H1 (cell line): ENCODE measurements around the gene DDX31. TPM values are rescaled to one million over a fixed set of nuclear protein-coding genes. Genes with fewer than 3 reads are reported as not detected.

ENCODE experiments used
- CTCF ChIA-PET: fragments of 300-600 bp; sonication (Branson Sonifier 250); formaldehyde crosslinking; loops from one replicate; lab custom pipeline; 2021; ENCODE audit not compliant: partially characterized antibody; lab: Charles Lee
- POLR2A ChIA-PET: fragments of 300-600 bp; sonication (Branson Sonifier 250); formaldehyde crosslinking; loops from one replicate; lab custom pipeline; 2021; ENCODE audit warnings: inconsistent platforms; ENCODE audit not compliant: partially characterized antibody; lab: Charles Lee
- DNase-seq, 2 experiments: peaks; one replicate each; pipeline versions ENCODE4 v3.0.0 to v3.0.0-alpha.2; 2010 to 2022; ENCODE audit warnings: low spot score in 2 of 2, low read depth in 1 of 2, mixed read lengths in 1 of 2
- FAIRE-seq: peaks from 2 replicates; lab custom pipeline; 2011; peaks lifted over from hg19 to GRCh38; lab: Jason Lieb, UNC
- H2AFZ ChIP-seq: 2 replicates; pipeline ENCODE4 v1.8.1; 2012; ENCODE audit warnings: low read length, inconsistent platforms
- H2AK5ac ChIP-seq: 2 replicates; pipeline ENCODE4 v1.6.1; 2013; ENCODE audit warnings: low read depth, low read length
- H2BK120ac ChIP-seq: replicated peaks from 2 replicates; pipeline ENCODE3; 2013; ENCODE audit warnings: low read depth, low read length, inconsistent platforms
- H2BK12ac ChIP-seq: 2 replicates; pipeline ENCODE4 v1.6.1; 2013; ENCODE audit warnings: low read depth, low read length
- H2BK15ac ChIP-seq: 2 replicates; pipeline ENCODE4 v1.6.1; 2013; ENCODE audit warnings: low read length
- H2BK20ac ChIP-seq: 2 replicates; pipeline ENCODE4 v1.6.1; 2013; ENCODE audit warnings: low read length
- H2BK5ac ChIP-seq: 2 replicates; pipeline ENCODE4 v1.6.1; 2013; ENCODE audit warnings: low read depth, low read length
- H3K14ac ChIP-seq: 2 replicates; pipeline ENCODE4 v1.6.1; 2013; ENCODE audit warnings: inconsistent platforms; ENCODE audit not compliant: insufficient read length
- H3K18ac ChIP-seq: 2 replicates; pipeline ENCODE4 v1.6.1; 2013; ENCODE audit warnings: low read length; ENCODE audit errors: extremely low read depth
- H3K23ac ChIP-seq: 2 replicates; pipeline ENCODE4 v1.6.1; 2013; ENCODE audit warnings: inconsistent platforms; ENCODE audit not compliant: insufficient read length
- H3K23me2 ChIP-seq: 2 replicates; pipeline ENCODE4 v1.6.1; 2013; ENCODE audit warnings: low read depth, low read length
- H3K27ac ChIP-seq: 2 replicates; pipeline ENCODE4 v1.6.1; 2011; ENCODE audit warnings: low read depth, low read length, inconsistent platforms
- H3K27me3 ChIP-seq, 4 experiments: replicated peaks in 1 of 4; 1 replicate in 1 of 4; 2 replicates in 3 of 4; pipeline versions ENCODE4 v1.6.1 to v1.8.1; 2011 to 2013; ENCODE audit warnings: low read length in 3 of 4, mild to moderate bottlenecking in 3 of 4, inconsistent platforms in 2 of 4, mixed read lengths in 2 of 4, moderate library complexity in 1 of 4; ENCODE audit not compliant: control insufficient read depth in 3 of 4, insufficient read depth in 3 of 4; ENCODE audit errors: extremely low read depth in 1 of 4
- H3K36me3 ChIP-seq, 4 experiments: 2 replicates each; pipeline versions ENCODE4 v1.6.1 to v1.8.1; 2011 to 2013; ENCODE audit warnings: mild to moderate bottlenecking in 4 of 4, low read length in 3 of 4, moderate library complexity in 2 of 4, control low read depth in 1 of 4, inconsistent platforms in 1 of 4; ENCODE audit not compliant: insufficient read depth in 4 of 4, control insufficient read depth in 2 of 4
- H3K4ac ChIP-seq: replicated peaks from 2 replicates; pipeline ENCODE3; 2013; ENCODE audit warnings: low read length, low read depth, mixed read lengths, inconsistent platforms; ENCODE audit not compliant: insufficient read length
- H3K4me1 ChIP-seq, 4 experiments: replicated peaks in 1 of 4; 1 replicate in 1 of 4; 2 replicates in 3 of 4; pipeline versions ENCODE4 v1.6.1 to v1.8.1; 2011 to 2013; ENCODE audit warnings: low read length in 3 of 4, inconsistent platforms in 2 of 4, mixed read lengths in 1 of 4; ENCODE audit not compliant: insufficient read depth in 4 of 4, control insufficient read depth in 3 of 4
- H3K4me2 ChIP-seq, 2 experiments: 2 replicates each; pipeline versions ENCODE4 v1.6.1 to v1.8.1; 2011 to 2013; ENCODE audit warnings: low read depth in 2 of 2, low read length in 2 of 2, control low read depth in 1 of 2, inconsistent platforms in 1 of 2, mild to moderate bottlenecking in 1 of 2; ENCODE audit not compliant: insufficient read depth in 1 of 2
- H3K4me3 ChIP-seq, 4 experiments: fragments of 200-600, 300-600 bp in 1 of 4; sonication (generic), shearing (Covaris generic), sonication (Bioruptor Twin) in 1 of 4; 2 replicates each; pipeline versions ENCODE4 v1.5.1 to v1.8.1; 2011 to 2016; ENCODE audit warnings: low read length in 4 of 4, low read depth in 3 of 4, control low read depth in 2 of 4, inconsistent platforms in 2 of 4, mild to moderate bottlenecking in 2 of 4, mixed read lengths in 1 of 4, moderate library complexity in 1 of 4; ENCODE audit not compliant: insufficient read depth in 2 of 4; ENCODE audit errors: extremely low read depth in 1 of 4
- H3K56ac ChIP-seq: replicated peaks from 2 replicates; pipeline ENCODE3; 2013; ENCODE audit warnings: low read depth, mild to moderate bottlenecking, mixed read lengths, low read length, inconsistent platforms; ENCODE audit not compliant: insufficient read length
- H3K79me1 ChIP-seq: 2 replicates; pipeline ENCODE4 v1.6.1; 2013; ENCODE audit warnings: low read depth, low read length, control low read depth
- H3K79me2 ChIP-seq, 2 experiments: 2 replicates each; pipeline versions ENCODE4 v1.6.1 to v1.8.1; 2012 to 2013; ENCODE audit warnings: low read length in 2 of 2, mild to moderate bottlenecking in 2 of 2, inconsistent platforms in 1 of 2; ENCODE audit not compliant: insufficient read depth in 2 of 2, control insufficient read depth in 1 of 2
- H3K9ac ChIP-seq, 4 experiments: replicated peaks in 1 of 4; 1 replicate in 1 of 4; 2 replicates in 3 of 4; pipeline versions ENCODE4 v1.6.1 to v1.8.1; 2011 to 2013; ENCODE audit warnings: low read depth in 3 of 4, low read length in 3 of 4, control low read depth in 2 of 4, mild to moderate bottlenecking in 2 of 4, moderate library complexity in 2 of 4, inconsistent platforms in 1 of 4; ENCODE audit errors: extremely low read depth in 1 of 4
- H3K9me3 ChIP-seq, 2 experiments: 2 replicates each; pipeline versions ENCODE4 v1.6.1 to v1.8.1; 2012 to 2013; ENCODE audit warnings: mild to moderate bottlenecking in 2 of 2, moderate library complexity in 2 of 2, control low read depth in 1 of 2, inconsistent platforms in 1 of 2, low read depth in 1 of 2, low read length in 1 of 2, mixed read lengths in 1 of 2; ENCODE audit not compliant: insufficient read depth in 2 of 2
- H4K20me1 ChIP-seq, 2 experiments: replicated peaks in 1 of 2; 2 replicates each; pipeline versions ENCODE3 to v1.8.1; 2011 to 2013; ENCODE audit warnings: inconsistent platforms in 2 of 2, low read length in 2 of 2, mild to moderate bottlenecking in 1 of 2; ENCODE audit not compliant: insufficient read depth in 2 of 2, control insufficient read depth in 1 of 2
- H4K5ac ChIP-seq: 2 replicates; pipeline ENCODE4 v1.6.1; 2013; ENCODE audit warnings: low read length, low read depth, mixed read lengths, inconsistent platforms; ENCODE audit not compliant: insufficient read length
- H4K8ac ChIP-seq: 2 replicates; pipeline ENCODE4 v1.8.0; 2013; ENCODE audit warnings: mild to moderate bottlenecking, moderate library complexity, low read length, inconsistent platforms; ENCODE audit not compliant: insufficient read depth; ENCODE audit errors: extremely low read depth
- H4K91ac ChIP-seq: replicated peaks from 2 replicates; pipeline ENCODE3; 2013; ENCODE audit warnings: low read length, mixed read lengths, inconsistent platforms; ENCODE audit not compliant: insufficient read length
- BACH1 ChIP-seq: IDR thresholded peaks from 2 replicates; pipeline ENCODE4 v1.6.1; 2012; ENCODE audit warnings: low read length, improper control_type of control experiment
- CHD2 ChIP-seq: IDR thresholded peaks from 2 replicates; pipeline ENCODE4 v1.6.1; 2012; ENCODE audit warnings: low read length, improper control_type of control experiment
- GABPA ChIP-seq: IDR thresholded peaks from 2 replicates; pipeline ENCODE4 v1.6.1; 2011; ENCODE audit warnings: mild to moderate bottlenecking, low read length, moderate library complexity, borderline replicate concordance; ENCODE audit not compliant: insufficient read depth
- KDM4A ChIP-seq: IDR thresholded peaks from one replicate; pipeline ENCODE4 v1.7.1; 2012; ENCODE audit warnings: low read depth, mild to moderate bottlenecking, moderate library complexity, low read length, inconsistent platforms; ENCODE audit not compliant: severe bottlenecking
- POLR2A ChIP-seq, 2 experiments: IDR thresholded peaks; 1 replicate in 1 of 2; 2 replicates in 1 of 2; pipeline ENCODE4 v1.6.1; 2011; ENCODE audit warnings: low read depth in 2 of 2, low read length in 2 of 2, mild to moderate bottlenecking in 2 of 2; ENCODE audit errors: control extremely low read depth in 1 of 2
- YY1 ChIP-seq: IDR thresholded peaks from 2 replicates; pipeline ENCODE4 v1.6.1; 2011; ENCODE audit warnings: low read depth, mild to moderate bottlenecking, low read length
- WGBS, 2 experiments: shearing (Covaris generic) in 1 of 2; methylation state at CpG; one replicate each; pipeline versions ENCODE4 v1.1.6 to v1.1.7; 2013 to 2015; ENCODE audit warnings: low lambda C conversion rate in 2 of 2, mixed read lengths in 2 of 2, inconsistent platforms in 1 of 2, low coverage in 1 of 2, missing lambda C conversion rate in 1 of 2; ENCODE audit not compliant: insufficient replicate concordance in 2 of 2, insufficient coverage in 1 of 2, insufficient read length in 1 of 2; ENCODE audit errors: extremely low coverage in 1 of 2, missing lambda C conversion rate in 1 of 2; 5-methylcytosine and 5-hydroxymethylcytosine counted together
- polyA plus RNA-seq, 7 experiments: library from polyadenylated mRNA; depleted of rRNA in 3 of 7; stranded (reverse) in 5 of 7; unstranded in 2 of 7; fragments of >200 nt in 5 of 7; fragments of 200-250 nt in 2 of 7; gene quantifications; 1 replicate in 5 of 7; 2 replicates in 1 of 7; 4 replicates in 1 of 7; pipeline versions ENCODE4 v1.2.1 to v1.2.3, GENCODE V29; 2011 to 2013; ENCODE audit warnings: missing spikeins in 2 of 7, mixed read lengths in 2 of 7
- total RNA-seq: library from RNA; stranded (reverse); fragmentation: NEBNext Ultra II Directional; extraction: Animal tissue kit (Norgen Biotek cat#: 25700); gene quantifications from 2 replicates; pipeline ENCODE4 v1.2.1, GENCODE V29; 2021

DDX31 gene
- total and polyA plus RNA-seq, 2 of the 8 experiments (the other 6 are each of a cell fraction or from before 2014, with no cell fraction given) = 9.5 to 23.7 TPM

DNA sequence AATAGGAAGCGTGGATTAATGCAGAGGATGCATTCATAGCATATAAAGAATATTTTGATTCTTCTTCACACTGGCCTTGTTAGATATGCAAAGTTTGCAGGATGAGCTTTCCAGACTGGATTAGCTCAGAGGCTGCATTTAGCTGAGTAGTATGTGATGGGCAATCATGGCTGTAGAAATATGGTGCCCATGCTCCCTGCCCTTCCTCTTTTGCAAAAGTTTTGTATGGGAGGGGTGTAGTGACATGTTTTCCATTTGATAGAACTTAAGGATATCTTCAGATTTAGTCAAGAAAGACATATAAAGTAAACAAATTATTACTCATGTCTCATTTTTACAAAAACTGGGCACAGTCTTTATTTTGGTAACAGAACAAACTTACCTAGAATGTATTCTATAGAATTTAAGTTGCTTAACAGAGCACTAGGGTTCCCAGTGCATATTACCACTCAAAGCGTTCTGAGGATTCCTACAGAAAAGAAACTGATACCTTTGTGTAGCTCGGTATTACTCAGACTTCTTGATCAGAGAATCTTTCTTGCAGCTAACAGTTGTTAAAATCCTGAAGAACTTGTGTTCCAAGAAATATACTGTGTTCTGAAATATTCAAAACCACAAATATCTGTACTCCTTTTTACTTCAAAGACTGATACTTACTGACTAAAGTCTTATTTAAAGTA, 10.3 kb upstream of the DDX31 start:
- ChIA-PET POLR2A (interaction anchor here (1.3 to 2.5 kb wide), 2 partner anchors 10 to 35 kb away, joined by 3 to 10 read pairs; partner anchors contain the start of genes DDX31 and GTF3C4), CTCF (interaction anchor here (1.1 kb wide), 2 partner anchors 8 to 120 kb away, joined by 3 read pairs; no protein-coding TSS in a partner anchor)
- no peak overlapping the region for H2BK5ac ChIP-seq
- H3K56ac ChIP-seq = no peak overlapping the region
- no peak overlapping the region for H3K23ac ChIP-seq
- H2AK5ac ChIP-seq = no peak overlapping the region
- H3K18ac ChIP-seq = no peak overlapping the region
- TF ChIP-seq BACH1 (no peak), CHD2 (no peak), POLR2A (IDR thresholded peaks at IDR 0.05; ENCODE audit: control extremely low read depth in 1 of 2, low read depth in 2 of 2, low read length in 2 of 2) (no peak), YY1 (no peak), GABPA (no peak), KDM4A (no peak)
- H3K9ac ChIP-seq = no peak overlapping the region
- H3K27me3 ChIP-seq = no peaks in the 10 kb centered on the region
- DNase-seq (no peak), FAIRE-seq (no peak)
- H2BK120ac ChIP-seq = no peak overlapping the region
- H2BK15ac ChIP-seq = no peak overlapping the region
- H4K20me1 ChIP-seq = peaks cover 12 to 15% of the 10 kb centered on the region in 2 experiments
- no peak overlapping the region for H2BK12ac ChIP-seq
- no peak overlapping the region for H4K91ac ChIP-seq
- H4K8ac ChIP-seq = no peak overlapping the region
- H3K79me1 ChIP-seq = peaks cover 11% of the 10 kb centered on the region
- no peak overlapping the region for H3K4me3 ChIP-seq
- H3K4me2 ChIP-seq = no peak overlapping the region
- H3K14ac ChIP-seq = no peak overlapping the region
- 91% methylated on average over 3 of the region's 3 CpGs; no CpG with 5 or more reads in 1 of the 2 experiments for WGBS, 2 experiments
- no peaks in the 10 kb centered on the region for H3K4me1 ChIP-seq
- H3K23me2 ChIP-seq = no peaks in the 10 kb centered on the region
- peaks cover 15 to 49% (median 43%) of the 10 kb centered on the region in 4 experiments for H3K36me3 ChIP-seq
- H2BK20ac ChIP-seq = no peak overlapping the region
- no peak overlapping the region for H3K27ac ChIP-seq
- H3K79me2 ChIP-seq = peaks cover 6 to 89% of the 10 kb centered on the region in 2 experiments
- no peaks in the 10 kb centered on the region for H3K9me3 ChIP-seq
- H3K4ac ChIP-seq = no peak overlapping the region
- no peak overlapping the region for H2AFZ ChIP-seq
- H4K5ac ChIP-seq = no peak overlapping the region
